ENCODE measurements around the gene VIPAS39. TPM values are rescaled to one million over a fixed set of nuclear protein-coding genes. Genes with fewer than 3 reads are reported as not detected.

Gene VIPAS39
- total RNA-seq, 6 experiments from 2014 or later = 14.2 to 17.4 (median 15.3) TPM

DNA sequence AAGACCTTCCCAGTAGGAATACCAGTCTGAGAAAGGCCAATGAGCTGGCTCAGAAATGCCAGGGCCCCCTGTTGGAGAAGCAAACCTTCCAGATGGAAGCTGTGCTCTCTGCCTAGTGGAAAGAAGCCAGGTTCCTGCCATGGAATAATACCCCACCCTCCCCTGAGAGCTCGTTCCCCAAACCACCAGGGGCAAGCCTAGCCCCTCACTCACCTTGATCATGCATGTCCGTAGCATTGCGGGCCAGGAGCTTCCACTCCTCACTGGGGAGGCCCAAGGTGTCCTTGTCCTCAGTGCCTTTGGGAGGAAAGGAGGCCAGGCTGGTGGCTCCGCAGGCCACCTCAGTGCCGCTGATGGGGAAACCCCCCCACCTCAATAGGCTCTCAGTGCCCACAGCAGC is 20.6 kb upstream of the VIPAS39 start:
- no peaks in the 10 kb centered on the region for H3K9me3 Mint-ChIP-seq
- no peak overlapping the region for H3K4me3 Mint-ChIP-seq
- DNase-seq = no peak
- no peaks in the 10 kb centered on the region for H3K36me3 Mint-ChIP-seq (ENCODE audit: low read depth)
- H3K27me3 Mint-ChIP-seq (ENCODE audit: insufficient read depth) = peaks cover 20% of the 10 kb centered on the region
- no peaks in the 10 kb centered on the region for H3K4me1 Mint-ChIP-seq (ENCODE audit: low read depth)
- no peak overlapping the region for H3K27ac Mint-ChIP-seq
- TF ChIP-seq, protein P1, sequence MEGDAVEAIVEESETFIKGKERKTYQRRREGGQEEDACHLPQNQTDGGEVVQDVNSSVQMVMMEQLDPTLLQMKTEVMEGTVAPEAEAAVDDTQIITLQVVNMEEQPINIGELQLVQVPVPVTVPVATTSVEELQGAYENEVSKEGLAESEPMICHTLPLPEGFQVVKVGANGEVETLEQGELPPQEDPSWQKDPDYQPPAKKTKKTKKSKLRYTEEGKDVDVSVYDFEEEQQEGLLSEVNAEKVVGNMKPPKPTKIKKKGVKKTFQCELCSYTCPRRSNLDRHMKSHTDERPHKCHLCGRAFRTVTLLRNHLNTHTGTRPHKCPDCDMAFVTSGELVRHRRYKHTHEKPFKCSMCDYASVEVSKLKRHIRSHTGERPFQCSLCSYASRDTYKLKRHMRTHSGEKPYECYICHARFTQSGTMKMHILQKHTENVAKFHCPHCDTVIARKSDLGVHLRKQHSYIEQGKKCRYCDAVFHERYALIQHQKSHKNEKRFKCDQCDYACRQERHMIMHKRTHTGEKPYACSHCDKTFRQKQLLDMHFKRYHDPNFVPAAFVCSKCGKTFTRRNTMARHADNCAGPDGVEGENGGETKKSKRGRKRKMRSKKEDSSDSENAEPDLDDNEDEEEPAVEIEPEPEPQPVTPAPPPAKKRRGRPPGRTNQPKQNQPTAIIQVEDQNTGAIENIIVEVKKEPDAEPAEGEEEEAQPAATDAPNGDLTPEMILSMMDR (IDR thresholded peaks at IDR 0.05) = no peak

DNA sequence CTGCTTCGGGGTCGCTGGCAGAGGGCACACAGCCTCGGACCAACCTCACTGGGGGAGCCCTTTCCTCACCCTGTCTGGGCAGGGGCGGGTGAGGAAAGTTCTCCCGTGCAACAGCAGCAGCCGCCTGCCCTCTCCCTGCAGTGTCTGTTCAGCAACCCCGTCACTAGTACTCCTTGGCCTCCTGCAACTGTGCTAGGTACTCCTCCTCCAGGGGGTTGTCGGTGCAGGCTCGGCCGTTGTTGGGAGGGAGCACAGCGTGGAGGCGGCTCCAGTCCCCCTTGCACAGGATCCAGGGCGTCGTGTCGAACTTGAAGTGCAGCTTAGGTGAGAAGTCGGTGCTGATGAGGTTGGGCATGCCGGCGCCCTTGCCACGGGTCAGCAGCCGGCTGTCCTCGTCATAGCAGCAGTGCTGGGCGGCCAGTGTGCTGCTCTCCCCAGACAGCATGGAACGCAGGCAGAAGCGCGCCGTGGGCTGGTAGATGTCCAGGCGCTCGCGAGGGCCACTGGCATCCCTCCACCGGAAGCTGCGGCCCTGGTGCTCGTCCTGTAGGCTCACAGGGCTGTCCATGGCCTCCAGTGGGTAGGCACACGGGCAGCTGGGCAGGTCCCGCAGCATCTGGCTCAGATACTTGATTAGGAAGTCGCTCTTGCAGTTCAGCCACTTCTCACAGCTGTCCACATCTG is 18.2 kb upstream of the VIPAS39 start:
- no peak overlapping the region for H3K27ac Mint-ChIP-seq

DNA sequence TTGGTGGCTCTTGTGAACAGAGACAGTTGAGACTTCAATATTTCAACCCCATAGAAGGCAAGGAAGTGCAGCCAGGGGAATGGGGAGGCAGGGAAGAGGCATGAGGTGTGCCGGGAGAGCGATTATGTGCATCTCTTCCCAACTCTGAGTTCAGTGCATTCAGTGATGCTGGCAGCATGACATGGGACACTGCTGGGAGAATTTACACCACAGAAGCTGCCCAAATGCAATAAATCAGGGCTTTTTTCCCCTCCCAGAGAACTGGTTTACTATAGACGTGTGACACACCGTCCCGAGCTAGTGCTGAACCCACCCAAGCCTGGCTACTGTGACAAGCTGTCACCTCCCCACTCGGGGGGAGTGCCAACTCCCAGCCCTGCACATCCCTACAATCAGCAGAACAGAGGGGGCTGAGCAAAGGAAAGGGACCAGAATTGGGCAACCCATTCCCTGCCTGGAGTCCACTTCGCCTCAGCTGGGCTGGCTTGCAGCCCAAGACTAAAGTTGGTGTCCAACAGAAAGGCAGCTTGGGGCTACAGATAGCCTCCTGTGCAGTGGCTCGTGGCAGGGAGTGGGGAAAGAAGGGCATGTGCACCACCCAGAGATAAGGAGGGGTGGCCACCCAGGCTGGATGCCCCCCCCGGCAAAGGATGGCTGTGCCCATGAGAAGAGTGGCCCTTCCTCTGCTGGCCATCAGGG is 17.2 kb upstream of the VIPAS39 start:
- TF ChIP-seq, protein P1 (IDR thresholded peaks at IDR 0.05) = no peak
- Mint-ChIP-seq H3K27ac (no peak overlapping the region), H3K36me3 (ENCODE audit: low read depth) (peaks cover under 1% of the 10 kb centered on the region; the same call in 1 of the 2 replicates), H3K9me3 (no peaks in the 10 kb centered on the region), H3K4me3 (no peak overlapping the region), H3K27me3 (ENCODE audit: insufficient read depth) (peaks cover 22% of the 10 kb centered on the region), H3K4me1 (ENCODE audit: low read depth) (no peaks in the 10 kb centered on the region)
- DNase-seq = no peak

More for the DNA sequence above, 18.2 kb upstream of the VIPAS39 start:
- TF ChIP-seq, protein P1 (IDR thresholded peaks at IDR 0.05) = no peak
- Mint-ChIP-seq H3K4me3 (no peak overlapping the region), H3K4me1 (ENCODE audit: low read depth) (no peaks in the 10 kb centered on the region), H3K36me3 (ENCODE audit: low read depth) (no peaks in the 10 kb centered on the region), H3K27me3 (ENCODE audit: insufficient read depth) (peaks cover 22% of the 10 kb centered on the region), H3K9me3 (no peaks in the 10 kb centered on the region)
- no peak for DNase-seq

- peaks cover 22% of the 10 kb centered on the region for H3K27me3 Mint-ChIP-seq (ENCODE audit: insufficient read depth)
- TF ChIP-seq, protein P1 (IDR thresholded peaks at IDR 0.05) = no peak
- H3K4me3 Mint-ChIP-seq = no peak overlapping the region
- no peak overlapping the region for H3K27ac Mint-ChIP-seq
- no peaks in the 10 kb centered on the region for H3K9me3 Mint-ChIP-seq
- DNase-seq = no peak
- peaks cover 8% of the 10 kb centered on the region for H3K36me3 Mint-ChIP-seq (ENCODE audit: low read depth)
- H3K4me1 Mint-ChIP-seq (ENCODE audit: low read depth) = no peaks in the 10 kb centered on the region
These were observed 16.5 kb upstream of the VIPAS39 start for GRCh38 chr14:77473921-77474320.

- no peak for DNase-seq
- TF ChIP-seq, protein P1 (IDR thresholded peaks at IDR 0.05) = no peak
- Mint-ChIP-seq H3K4me1 (ENCODE audit: low read depth) (no peaks in the 10 kb centered on the region), H3K9me3 (no peaks in the 10 kb centered on the region), H3K27me3 (ENCODE audit: insufficient read depth) (peaks cover 10% of the 10 kb centered on the region), H3K4me3 (no peak overlapping the region), H3K27ac (no peak overlapping the region), H3K36me3 (ENCODE audit: low read depth) (peaks cover 27% of the 10 kb centered on the region)
These were observed 12.9 kb upstream of the VIPAS39 start for GRCh38 chr14:77470224-77470870.
